GM21367 (cell line): Measurements from ENCODE around the gene TBPL2.
"Not testable (repeated sequence)": the region's sequence is repeated elsewhere in the genome, so short reads cannot be mapped to it uniquely, and the experiment has no call there.

Experiments used
- ATAC-seq: cut with Tn5 transposase; IDR thresholded peaks from one replicate; pipeline ENCODE4 v1.9.1; 2021; ENCODE audit not compliant: unreplicated experiment

The TBPL2 gene

DNA sequence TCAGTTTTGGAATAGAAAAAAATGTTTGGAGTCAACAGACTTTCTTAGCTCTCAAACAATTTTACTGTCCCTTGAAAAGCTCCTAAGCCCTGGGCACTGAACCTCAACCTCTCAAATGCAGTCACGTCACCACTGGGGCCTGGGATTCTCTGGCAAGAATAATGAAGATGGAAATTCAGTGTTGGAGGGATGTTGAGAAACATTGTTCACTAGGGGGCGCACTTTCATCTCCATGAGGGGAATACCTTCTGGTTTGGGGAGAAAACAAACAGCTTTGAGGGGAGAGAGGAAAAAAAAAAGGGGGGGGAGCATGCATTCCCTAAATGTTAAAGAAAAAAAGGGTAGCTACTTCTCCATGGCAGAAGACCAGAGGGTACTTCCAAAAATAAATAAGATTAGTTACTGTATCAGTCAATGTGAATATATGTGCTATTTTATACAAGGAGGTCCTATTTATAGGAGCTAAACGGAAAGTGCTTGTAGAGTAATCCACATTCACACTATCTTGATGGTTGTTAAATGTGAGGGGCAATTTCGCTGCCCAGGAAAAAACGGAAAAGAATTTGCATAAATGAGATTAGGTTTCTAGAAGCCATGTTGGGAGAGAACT is 5.8 kb upstream of the TBPL2 start:
- ATAC-seq, result no peak

DNA sequence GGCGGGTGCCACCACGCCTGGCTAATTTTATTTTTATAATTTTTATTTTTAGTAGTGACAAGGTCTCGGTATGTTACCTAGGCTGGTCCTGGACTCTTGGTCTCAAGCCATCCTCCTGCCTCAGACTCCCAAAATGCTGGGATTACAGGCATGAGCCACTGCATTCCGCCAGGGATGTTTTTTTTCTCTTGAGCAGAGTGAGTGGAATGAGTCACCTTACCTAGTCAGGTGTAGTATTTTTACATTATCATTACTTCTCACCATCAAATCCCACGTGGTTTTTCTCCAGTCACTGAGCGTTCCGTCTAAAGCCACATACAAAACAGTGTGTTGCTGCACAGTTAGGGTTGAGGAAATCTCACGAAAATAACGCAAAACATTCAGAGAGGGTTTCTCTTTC is 870 bp upstream of the TBPL2 start:
- ATAC-seq, result no peak

DNA sequence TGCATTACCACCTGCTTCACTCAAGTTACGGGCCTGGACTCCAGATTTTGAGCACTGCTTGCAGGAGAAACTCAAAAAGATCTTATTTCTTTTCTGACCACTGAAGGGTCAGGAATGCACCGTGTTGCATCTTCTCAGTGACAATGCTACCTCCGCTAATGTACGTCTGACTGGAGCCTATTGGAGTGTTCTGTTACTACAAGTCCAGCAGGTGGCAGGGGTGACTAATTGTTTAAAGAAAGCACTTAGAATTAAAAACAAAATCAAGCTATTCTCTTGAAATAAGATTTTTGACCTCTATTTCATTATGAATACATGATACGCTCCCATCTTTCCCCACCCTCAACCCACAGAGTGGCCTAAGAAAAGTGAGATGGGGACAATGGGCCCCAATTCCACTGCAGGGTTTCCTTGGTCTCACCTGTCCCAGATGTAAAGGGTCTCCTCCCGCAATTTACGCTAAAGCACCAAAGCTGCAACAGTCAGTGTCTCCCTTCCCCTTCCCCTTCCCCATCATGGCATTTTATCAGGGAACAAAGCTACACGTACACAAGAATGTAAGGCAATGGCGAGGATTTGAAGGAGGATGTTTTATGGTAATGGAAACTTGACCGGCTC is 2.2 kb downstream of the TBPL2 start:
- ATAC-seq, result no peak

DNA sequence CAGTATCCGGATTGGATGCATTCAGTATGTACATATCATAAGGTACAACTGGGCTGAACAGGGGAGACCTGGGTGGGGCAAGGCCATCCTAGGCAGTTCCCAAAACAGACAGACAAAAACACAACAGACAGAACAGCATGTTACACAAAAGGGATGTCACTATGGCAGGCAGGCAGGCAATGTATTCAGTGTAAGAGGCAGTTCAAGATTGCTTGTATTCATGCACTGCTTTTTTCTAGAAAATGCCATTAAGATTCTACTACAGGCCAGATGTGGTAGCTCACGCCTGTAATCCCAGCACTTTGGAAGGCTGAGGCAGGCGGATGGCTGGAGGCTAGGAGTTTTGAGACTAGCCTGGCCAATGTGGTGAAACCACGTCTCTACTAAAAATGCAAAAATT is 3.5 kb downstream of the TBPL2 start:
- ATAC-seq, result no peak

DNA sequence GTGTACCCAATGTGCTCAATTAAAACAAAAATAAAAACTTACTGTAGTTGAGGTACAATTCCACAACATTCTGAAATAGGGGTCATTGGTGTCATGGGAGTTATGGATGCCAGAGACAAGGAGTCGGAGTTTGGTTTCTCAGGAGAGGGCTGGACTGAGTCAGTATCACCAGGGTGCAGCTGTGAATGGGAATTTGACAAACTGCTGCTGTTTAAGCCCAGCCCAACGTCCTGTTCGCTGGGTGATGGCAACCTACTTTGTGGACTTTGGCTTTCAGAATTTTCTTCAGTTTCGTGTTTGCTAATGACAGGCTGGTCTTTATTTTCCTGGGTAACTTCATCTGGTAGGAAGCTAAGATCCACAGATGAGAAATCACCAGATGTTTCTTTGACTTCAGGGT is 3.9 kb downstream of the TBPL2 start:
- no peak for ATAC-seq

DNA sequence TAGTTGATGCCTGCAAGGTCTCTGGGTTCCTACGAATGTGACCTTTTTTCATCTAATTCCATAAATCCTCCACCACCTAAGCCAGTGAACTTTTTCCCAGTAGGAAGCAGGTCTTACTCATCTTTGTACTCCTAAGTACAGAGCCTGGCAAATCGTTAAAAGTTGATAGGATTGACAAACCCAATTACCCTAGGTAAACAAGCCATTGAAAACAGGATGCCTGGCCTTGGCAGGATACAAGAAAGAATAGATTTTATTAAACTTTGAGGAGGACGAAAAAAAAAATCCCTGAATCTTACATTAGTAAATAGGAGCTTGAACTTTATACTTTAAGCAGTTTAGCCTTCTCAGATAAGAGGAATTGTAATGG is 5.6 kb downstream of the TBPL2 start:
- ATAC-seq, result no peak

DNA sequence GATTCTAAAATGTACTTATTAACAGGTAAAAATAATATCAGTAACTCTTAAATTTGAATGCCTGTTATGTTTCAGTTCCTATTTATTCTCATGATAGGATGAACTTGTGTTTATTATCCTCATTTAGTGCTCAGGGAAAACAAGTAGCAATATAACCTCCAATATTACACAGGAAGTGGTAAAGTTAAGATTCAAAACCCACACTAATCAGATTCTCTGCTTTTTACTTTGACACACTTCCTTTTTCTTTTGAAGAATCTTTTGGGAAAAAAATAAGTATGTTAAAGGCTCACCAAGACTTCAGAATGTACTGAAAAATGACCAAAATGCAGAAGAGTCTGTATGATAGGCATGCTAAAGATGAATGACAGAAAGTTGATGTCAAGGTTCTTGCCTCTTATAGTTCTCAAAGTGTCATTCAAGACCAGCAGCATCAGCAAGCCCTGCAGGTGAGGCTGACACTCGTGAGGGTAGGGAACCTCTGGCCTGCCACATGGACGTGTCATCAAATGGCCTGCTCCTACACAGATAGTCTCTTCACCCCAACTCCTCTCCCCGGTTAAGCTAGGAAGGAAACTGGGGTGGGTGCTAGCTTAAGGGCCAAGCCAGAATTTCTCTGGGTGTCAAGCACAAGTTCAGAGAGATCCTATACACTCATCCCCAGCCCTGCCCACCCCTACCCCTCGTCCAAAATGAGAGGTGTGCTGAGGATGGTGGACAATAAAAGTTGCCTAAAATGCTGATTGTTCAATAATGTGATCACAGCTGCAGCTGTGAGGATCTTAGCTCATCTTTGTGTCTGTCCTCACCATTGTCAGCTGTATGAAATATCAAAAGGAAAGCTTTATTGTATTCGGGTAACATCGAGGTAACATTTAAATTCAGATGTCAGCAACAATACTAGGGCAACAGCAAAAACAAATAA is 6.3 kb downstream of the TBPL2 start:
- no peak for ATAC-seq

DNA sequence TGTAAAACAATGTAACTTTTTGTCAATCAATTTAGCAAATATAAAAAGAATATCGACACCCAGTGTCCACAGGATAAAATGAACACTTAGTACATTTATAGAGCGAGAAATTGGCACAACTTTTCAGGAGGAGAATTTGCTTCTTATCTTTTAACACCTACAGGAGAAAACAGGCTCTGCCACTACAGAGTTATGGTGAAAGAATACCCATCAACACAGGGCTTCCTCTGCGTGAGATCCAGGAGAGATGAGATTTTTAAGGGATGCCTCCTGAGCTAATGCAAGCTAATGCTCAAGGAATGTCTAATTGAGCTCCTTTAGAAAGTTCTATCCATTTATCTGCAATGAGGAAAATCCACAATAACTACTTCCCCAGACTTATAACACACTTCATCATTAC is 7.8 kb downstream of the TBPL2 start:
- ATAC-seq, result no peak

DNA sequence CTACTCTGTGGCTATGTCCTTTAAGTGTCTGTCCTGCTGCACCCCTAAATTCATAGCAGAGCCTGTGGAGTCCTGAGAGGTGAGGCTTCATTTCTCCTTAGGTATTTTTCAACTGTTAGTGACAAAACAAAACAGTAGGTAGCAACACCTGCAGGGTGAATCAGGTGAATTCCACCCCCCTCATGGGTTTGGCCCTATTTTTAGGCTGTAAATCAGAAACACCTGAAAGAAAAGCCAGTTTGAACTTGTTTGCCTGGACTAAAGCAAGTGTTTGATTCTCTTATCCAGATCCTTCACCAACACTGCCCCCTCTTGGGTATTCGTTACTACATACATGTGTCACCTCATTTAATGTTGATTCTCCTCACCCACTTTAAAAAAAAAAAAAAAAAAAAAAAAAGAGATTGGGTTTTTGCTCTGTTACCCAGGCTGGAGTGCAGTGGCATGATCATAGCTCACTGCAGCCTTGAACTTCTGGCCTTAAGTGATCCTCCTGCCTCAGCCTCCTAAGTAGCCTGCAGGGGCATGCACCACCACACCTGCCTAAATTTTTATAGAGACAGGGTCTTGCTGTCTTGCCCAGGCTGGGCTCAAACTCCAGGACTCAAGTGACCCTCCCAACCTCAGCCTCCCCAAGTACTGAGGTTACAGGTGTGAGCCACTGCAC is 10.3 kb downstream of the TBPL2 start:
- ATAC-seq, result peak; percentile 64

DNA sequence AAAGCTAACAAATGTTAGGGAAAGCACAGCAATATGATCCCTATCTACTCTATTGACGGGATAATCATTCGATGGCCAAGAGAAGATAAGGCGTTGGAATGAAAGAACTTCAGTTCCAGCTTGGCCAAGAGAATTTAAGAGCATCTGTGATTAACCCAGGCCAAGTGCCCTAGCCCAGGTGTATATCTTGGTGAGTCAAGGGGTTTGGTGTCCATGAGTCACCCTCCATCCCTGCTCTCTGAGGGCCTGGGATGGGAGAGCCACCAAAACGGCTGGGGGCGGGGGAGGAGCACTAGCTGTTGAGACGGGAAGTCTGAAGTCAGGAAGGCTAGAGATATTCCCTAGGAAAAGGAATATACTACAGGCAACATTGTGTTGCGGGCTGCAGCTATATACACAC is 13.0 kb downstream of the TBPL2 start:
- ATAC-seq, result no peak

DNA sequence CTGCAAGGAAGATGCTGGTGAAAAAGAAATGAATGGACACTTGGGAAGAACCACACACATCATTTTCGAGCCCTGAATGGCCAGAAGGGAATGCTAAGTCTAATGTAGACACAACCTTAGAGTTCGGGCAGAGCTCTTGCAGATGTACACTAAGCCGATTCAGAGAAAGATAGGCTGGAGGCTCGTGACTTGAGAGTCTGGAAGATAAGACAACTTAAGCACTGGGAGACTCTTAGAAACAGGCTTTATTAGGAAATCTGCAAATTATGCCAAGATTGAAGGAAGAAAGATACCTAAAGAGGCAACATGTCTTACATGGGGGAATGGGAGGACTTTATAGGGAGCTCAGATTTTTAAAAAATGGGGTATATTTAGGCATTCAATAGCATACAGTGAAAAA is 13.5 kb downstream of the TBPL2 start:
- no peak for ATAC-seq

DNA sequence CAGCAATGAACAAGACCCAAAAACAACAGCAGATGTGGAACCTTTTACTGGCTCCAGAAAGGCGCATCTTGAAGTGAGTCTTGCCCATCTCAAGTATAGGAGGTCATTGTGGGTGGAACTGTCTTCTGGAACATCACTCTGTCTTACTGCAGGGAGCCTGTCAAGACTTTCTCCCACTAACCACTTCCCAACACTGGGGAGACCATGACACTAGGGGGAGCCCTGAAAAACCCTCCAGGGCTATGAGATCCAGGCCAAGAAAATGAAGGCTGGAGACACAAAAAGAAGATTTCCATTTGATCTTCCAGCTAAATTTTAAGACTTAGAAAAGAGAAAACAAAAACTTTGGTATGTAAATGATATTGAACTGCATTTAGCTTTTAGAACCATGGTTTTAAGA is 15.3 kb downstream of the TBPL2 start:
- ATAC-seq, result no peak

DNA sequence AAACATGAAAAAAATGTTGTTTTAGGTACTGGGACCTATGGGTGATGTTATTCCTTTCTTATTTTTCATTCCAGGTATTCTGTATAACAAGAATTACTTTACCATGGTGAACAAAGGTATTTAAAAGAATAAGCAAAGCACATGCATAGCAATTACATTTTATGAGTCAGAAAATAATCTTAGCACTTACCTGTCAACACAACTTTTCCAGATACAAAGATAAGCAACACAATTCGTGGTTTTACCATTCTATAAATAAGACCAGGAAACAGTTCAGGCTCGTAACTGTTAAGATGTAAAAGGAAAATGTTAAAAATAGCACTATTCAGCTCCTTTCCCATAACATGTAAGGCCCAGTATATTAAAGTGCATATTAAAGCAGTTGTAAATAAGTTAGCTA is 16.4 kb downstream of the TBPL2 start:
- ATAC-seq, result no peak

DNA sequence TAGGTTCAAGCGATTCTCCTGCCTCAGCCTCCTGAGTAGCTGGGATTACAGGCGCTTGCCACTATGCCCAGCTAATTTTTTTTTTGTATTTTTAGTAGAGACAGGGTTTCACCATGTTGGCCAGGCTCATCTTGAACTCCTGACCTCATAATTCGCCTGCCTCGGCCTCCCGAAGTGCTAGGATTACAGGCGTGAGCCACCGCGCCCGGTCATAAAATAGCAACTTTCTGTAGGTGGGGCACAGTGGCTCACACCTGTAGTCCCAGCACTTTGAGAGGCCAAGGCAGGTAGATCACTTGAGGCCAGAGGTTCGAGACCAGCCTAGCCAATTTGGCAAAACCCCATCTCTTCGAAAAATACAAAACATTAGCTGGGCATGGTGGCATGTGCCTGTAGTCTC is 18.1 kb downstream of the TBPL2 start:
- not testable (repeated sequence) for ATAC-seq

DNA sequence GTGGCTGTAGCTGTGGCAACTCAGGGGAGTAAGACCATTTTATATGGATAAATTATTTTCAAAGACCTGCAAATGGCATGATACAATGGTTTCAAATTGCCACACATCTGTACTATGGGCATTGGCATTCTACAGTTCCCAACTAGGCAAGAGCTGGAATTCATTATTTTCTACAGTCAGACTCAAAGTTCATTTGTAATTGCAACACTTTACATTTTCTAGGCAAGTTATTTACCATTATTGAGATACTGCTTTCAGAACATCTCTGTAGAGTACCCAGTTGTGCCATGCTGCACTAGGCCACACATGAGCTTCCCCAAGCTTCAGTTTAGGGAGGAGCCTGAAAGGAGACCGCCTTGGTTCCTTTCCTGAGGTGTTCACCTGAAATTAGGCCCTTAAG is 20.8 kb downstream of the TBPL2 start:
- no peak for ATAC-seq

DNA sequence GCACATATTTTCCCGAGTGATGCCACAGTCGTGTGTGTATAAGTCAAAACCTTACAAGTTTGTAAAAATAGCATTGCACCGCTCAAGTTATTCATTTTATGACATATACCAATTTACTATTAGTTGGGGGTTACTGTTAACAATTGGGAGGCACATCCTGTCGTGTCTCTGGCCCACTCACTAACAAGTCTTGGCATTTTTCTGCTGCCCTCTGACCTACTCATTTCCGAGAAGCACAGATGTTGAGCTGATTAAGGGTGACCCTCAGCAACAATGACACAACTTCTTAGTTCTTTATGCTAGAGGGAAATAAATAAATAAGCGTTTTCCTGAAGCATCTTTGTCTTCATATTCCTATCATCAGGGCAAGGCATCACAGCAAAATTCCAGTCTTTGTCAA is 22.0 kb downstream of the TBPL2 start:
- no peak for ATAC-seq

DNA sequence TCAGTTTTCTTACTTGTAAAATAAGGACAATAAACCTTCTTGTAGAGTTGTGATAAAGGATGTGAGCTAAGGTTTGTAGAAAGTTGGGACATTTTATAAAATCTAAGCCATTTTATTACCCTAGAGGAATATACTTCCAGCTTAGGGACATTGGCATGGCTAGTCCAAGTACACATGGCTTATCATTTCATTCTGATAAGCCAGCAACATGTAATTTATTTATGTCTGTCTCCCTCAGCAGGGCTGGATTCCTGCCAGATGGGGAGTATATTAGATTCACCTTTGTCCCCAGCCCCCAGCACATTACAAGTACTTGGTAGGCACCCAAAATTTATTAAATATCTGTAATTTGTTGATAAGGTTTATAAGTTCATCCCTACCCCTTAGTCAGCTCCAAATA is 22.5 kb downstream of the TBPL2 start:
- ATAC-seq, result no peak

DNA sequence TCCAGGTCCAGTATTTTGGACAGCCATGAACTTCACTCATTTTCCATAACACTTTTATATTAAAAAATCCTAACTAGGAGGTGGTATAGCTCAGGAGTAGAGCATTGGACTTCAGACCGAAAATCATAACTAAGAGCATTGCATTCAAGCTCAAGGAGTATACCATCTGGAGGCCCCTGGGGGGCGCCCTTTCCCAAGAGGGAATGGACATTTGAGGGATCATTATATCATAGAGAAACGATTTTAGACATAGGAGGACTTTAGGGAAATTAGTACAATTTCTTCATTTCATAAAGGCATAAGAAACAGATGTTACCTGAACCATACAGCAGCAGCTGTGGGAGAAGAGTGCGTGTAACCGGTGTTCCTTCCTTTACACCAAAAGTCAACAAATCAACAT is 23.6 kb downstream of the TBPL2 start:
- no peak for ATAC-seq

DNA sequence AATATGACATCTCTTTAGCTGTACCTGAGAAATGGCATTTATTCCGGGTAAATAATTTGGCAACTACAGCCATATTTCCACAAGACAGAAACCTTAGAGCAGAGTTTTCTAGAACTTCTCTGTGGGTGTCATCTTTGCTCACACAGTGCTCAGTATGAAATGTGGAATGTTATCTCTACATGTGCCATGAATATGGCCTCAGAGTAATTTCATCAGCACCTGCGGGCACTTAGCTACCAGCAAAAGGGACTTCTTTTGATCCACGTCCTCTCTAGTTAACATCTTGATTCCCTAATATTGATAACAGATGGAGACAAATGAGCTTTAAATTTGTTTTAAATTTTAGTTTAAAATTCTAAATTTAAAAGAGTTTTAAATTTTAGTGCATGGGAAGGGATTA is 25.9 kb downstream of the TBPL2 start:
- no peak for ATAC-seq

DNA sequence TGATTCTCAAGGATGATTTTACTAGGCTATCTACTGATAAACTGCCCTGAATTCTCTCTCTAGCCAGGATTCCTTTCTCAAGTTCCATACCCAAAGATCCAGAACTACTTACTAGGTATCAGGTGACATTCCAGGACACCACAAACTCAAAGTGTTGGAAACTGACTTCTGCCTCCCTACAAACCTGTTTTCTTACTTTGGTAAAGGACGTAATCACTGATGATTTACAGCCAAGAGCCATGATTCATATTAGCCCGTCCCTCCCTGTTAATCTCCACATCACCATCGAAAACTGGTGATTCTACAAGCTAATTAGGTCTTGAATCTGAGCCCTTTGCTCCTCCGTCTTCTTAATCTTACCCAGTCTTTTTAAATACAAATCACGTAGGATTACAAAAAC is 27.7 kb downstream of the TBPL2 start:
- no peak for ATAC-seq

DNA sequence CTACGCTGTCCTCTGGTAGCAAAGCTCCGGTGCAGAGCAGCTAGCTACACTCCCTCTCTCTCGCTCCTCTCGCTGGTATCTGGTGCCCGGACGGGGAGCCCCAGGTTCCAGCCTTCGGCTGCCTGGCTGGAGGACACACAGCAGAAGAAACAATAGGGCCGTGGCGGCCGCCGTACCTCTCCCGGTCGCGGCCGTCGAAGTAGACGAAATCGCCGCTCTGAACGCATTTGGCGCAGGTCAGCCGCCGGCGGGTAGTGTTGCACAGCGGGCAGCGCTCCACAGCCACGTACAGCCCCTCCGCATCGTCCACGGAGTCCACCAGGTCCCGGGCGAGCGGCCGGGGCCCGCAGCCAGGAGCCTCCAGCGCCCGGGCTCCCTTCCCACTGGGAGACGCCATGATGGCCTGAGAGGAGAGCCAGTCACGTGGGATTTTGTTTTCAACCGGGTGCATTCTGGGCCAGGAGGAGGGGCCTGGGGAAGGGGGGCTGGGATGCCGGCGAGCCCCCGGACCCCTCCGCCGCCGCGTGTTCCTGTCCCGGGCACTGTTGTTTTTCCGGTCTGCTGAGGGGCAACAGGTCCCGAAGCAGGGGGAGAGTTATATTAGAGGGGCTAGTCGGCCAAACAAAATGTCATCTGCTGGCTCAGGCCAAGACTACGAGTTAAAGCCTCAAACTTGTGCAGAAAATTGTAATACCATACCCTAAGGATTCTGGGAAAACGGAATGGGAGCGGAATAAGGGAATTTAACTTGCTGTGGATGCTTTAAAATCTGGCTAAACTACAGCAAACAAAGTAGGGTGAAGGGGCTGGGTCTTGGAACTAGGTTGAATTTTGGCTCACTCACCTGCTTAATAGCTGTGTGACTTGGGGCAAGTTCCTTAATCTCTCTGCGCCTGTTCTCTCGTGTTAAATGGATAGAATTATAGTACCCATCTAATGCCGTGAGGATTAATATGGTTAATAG is 28.7 kb downstream of the TBPL2 start, which contains the start of gene ATG14:
Gene ATG14, minus strand, starts transcription at position 405 of the 964 bp plus-strand sequence. Its CDS starts 8 bp downstream, at position 397.
- ATAC-seq, result peak; percentile 97
